Ammon's horn (tissue), 1 donor: ENCODE measurements around the gene DNM3.

Experiments used
- DNase-seq: peaks from one replicate; pipeline ENCODE4 v3.0.0-alpha.2; 2016; ENCODE audit warnings: low spot score

Gene DNM3

DNA sequence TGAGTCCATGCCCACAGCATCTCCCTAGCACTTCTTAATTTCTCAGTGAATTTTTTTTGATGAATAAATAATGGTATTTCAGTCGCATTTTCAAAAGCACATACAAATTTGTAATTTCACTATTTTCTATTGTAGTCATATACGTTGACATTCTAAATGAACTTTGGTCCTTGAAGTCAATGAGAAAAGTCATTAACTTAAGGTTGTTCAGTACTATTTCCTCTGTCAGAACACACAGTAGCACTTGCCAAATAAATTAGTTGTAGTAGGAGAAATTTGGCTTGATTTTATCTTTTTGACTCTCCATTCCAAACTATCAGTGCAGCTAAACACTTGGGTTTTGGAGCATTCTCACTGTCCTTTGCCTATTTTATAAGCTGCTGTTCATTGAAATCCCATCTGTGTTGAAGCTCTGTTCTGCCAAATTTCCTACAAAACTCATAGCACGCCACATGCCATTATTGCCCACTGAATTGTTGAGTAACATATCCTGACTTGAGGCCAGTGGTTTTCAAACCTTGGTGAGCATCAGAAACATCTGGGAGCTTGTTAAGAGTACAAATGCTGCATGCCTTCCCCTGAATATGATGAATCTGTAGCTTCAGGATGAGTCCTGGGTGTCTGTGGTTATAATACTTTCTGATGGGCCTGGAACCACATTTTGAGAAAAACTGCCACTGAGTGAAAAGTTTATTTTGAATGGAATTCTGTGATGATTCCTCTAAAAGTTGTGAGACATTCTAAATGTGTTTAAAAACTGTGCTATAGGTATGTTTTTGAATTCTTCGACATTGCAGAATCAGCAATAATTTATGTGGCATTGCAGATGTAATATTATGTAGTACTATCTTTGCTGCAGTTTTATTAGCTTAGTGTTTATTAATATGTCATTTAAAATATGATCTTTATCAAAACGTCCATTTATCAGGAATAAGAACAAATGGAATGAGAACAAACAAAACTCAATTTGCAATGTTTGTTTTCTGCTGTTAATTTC lies 78.9 kb downstream of the DNM3 start:
- peak; percentile 39 for DNase-seq

GRCh38 chr1:171922999-171923398 lies 81.7 kb downstream of the DNM3 start:
- DNase-seq: no peak

DNA sequence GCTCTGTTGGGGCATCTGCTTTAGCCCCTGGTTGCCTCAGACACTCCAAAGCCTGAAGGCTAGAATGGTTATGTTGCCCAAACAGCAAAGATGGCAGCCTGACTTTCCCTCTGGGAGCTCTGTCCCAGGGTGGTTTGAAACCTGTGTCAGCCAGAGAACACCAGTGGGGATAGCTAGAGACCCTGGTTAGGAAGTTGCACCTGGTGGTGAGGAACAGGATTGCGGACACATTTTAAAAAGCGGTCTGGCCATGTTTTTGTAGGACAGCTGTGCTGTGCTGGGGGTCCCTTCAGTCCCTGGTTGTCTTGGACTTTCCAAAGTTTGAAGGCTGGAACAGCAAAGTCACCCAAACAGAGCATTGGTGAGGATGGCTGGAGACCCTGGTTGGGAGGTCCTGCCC lies 87.8 kb downstream of the DNM3 start:
- no peak for DNase-seq

DNA sequence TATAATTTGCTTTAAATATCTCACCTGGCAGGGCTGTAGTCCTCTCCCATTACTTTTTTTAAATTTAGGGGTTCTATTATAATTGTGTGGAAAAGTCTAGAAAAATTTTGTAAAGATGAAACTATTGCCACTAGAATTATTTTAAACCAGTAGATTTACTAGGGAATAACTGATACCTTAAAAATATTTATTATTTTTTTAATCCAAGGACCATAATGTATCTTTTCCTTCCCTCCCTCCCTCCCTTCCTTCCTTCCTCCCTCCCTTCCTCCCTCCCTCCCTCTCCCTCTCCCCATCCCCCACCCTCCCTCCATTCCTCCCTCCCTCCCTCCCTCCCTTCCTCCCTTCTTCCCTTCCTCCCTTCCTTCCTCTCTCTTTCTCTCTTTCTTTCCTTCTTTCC lies 90.5 kb downstream of the DNM3 start:
- no peak for DNase-seq

DNA sequence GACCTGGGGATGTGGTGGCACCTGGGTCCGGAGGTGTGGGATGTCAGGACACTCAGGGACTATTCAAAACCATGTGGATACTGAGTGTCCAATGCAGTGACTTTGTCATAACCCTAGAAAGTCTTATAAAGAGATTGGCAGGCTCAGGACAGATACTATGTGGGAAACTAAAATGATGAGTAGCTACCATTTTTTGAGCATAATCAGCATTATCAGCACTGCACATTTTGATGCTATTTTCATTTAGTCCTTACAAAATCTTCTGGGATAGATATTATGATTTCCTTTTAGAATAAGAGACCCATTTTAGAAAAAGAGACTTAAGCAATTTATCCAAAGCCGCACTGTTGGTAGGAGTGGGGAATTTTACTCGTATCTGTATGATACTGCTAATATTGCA lies 93.4 kb downstream of the DNM3 start:
- no peak for DNase-seq

DNA sequence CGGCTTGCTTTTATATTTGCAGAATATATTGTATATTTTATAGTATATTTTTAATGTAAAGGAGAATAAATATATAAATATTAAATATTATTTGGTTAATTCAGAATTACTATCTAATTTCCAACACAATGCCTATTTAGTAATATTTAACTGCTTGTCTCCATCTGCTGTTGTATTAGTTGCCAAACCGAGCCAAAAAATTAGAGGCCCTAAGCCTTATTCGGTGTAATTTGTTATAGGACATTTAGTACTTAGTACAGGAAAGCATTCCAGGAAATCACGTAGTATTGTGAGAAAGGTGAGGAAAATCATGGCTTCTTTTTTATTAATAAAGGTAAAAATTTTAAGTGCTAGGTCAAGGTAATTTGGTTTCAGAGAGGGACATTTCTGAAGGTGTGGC lies 93.8 kb downstream of the DNM3 start:
- no peak for DNase-seq

- DNase-seq: no peak
Observed at GRCh38 chr1:171935664-171936063, 94.4 kb downstream of the DNM3 start.

GRCh38 chr1:171937938-171938337 lies 96.6 kb downstream of the DNM3 start:
- no peak for DNase-seq

DNA sequence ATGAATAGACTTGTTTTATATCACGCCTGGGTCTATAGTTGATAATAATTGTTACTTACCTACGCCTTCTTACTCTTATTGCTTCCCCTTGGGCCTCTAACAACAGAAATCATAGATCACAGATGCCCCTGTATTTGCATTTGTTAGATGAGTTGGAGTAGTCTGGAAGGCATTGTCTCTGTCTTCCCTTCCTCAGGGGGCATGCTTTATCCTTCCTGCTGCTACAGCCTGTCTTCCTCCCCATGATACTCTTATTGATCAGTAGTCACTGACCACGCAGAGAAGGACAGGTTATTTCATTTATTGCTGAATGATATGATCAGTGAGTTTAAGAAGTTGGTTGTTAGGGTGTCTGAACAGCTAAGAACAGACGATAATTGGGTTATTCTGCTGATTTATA lies 98.4 kb downstream of the DNM3 start:
- DNase-seq: no peak

DNA sequence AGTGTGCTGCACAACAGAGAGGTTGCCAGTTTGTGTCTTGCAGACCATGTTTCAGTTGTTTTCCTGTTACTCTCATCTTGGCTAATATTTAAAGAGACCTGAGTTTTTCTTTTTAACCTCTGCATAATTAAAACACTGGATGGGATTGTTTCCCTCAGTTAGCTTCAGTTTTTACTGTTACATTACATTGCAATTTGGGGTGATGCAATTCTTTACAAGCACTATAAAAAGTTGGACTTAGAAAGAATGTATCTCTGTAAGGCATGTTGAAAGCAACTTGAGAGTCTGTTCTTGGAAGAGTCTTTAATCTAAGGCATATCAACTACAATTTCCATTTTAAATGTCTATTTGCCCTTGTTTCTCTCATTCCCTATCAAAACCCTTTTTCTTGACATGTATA lies 99.1 kb downstream of the DNM3 start:
- no peak for DNase-seq

- no peak for DNase-seq
Observed at GRCh38 chr1:171941920-171942319, 100.6 kb downstream of the DNM3 start.

GRCh38 chr1:171943973-171944561 lies 102.8 kb downstream of the DNM3 start:
- no peak for DNase-seq

GRCh38 chr1:171948511-171948910 lies 107.2 kb downstream of the DNM3 start:
- no peak for DNase-seq

DNA sequence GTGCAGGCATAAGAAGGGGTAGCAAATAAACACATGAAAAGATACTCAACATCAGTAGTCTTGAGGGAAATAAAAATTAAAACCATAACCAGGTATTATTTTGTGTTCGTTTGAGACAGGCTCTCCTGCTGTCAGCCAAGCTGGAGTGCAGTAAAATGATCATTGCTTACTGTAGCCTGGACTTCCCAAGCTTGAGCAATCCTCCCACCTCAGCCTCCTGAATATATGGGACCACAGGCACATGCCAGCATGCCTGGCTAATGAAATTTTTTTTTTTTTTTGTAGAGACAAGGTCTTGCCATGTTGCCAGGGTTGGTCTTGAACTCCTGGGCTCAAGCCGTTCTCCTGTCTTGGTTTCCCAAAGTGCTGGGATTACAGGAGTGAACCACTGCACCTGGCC lies 108.0 kb downstream of the DNM3 start:
- DNase-seq: no peak

GRCh38 chr1:171953835-171954234 lies 112.5 kb downstream of the DNM3 start:
- DNase-seq: no peak

GRCh38 chr1:171954361-171954760 lies 113.1 kb downstream of the DNM3 start:
- DNase-seq: peak; percentile 10

DNA sequence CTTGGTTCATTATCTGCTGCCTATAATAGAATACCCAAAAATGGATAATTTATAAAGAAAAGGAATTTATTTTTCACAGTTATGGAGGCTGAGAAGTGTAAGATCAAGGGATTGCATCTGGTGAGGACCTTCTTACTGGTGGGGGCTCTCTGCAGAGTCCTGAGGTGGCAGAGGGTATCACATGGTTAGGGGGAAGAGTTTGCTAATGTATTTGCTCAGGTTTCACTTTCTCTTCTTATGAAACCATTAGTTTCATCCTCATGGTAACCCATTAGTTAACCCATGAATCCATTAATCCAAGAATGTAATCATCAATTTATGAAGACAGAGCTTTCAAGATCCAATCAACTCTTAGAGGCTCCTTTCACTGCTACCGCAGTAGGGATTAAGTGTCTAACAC lies 120.6 kb downstream of the DNM3 start:
- no peak for DNase-seq

GRCh38 chr1:171963762-171964161 lies 122.5 kb downstream of the DNM3 start:
- DNase-seq: no peak

- no peak for DNase-seq
Observed at GRCh38 chr1:171965777-171966176, 124.5 kb downstream of the DNM3 start.

DNA sequence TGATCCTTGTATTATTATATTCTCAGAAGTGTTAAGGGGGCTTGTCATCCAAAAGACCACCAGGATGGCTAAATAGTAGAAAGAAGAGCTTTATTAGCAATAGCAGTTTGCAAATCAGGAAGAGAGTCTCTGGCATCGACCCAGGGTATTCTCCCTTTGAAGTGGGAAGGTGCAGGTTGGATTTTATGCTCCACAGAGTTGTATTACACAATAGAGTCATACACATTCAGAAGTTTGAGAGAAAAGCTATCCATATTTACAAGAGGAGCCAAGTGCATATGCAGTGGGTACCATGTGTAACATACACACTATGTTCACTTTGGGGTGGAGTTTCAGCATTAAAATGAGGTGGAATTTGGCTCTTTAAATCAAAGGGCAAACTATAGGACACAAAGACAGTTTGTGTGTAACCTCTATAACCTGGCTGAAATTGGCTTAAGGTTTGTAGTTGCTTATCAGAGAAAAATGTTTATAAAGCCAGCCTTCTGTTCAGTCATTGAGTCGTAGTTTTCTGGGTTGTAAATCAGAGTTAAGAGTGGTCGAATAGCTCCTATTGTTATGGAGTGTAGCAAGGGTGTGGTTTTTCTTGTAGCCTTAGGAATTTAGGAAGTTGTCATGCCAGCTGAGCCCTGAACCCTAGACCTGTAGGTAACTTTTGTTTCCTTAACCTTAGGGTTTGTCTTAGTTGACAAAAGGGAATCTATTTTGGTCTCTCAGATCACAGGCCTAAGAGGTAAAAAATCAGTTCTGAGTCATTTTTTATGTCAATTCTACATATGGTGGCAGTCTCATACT lies 125.3 kb downstream of the DNM3 start:
- no peak for DNase-seq

DNA sequence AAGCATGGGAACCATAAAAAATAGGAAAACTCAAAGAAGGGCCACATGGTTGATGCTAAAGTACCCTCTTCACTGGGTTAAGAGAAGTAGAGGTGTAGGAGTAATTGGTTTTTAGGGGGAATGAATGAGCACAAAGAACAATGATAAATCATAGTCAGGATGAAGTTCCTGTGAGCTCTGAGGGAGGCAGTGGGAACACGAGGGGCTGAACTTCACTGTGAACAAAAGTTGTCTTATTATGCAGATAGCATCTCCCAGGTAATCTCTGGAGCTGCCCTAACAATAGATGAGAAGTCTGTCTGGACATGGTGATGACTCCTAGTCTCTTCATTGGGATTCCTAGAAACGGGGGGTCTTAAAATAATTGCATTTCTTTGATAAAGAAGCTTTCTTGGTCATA lies 127.9 kb downstream of the DNM3 start:
- no peak for DNase-seq

DNA sequence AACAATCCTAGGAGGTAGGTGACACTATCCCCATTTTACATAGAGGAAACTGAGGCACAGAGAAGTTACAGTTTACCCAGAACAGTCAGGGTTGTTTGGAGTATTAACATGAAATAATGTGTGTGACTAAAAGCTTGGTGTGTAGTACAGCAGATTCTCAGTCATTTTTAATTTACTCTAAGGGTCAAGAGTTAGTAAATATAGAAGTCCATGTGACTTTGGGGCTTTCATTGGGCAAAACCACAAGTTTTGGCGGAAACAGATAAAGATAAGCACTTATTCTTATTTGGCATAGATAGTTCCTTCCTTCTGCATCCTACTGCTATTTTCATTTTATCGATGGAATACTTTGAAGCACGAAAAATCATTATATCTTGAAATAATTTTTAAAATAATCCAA lies 128.5 kb downstream of the DNM3 start:
- DNase-seq: no peak

DNA sequence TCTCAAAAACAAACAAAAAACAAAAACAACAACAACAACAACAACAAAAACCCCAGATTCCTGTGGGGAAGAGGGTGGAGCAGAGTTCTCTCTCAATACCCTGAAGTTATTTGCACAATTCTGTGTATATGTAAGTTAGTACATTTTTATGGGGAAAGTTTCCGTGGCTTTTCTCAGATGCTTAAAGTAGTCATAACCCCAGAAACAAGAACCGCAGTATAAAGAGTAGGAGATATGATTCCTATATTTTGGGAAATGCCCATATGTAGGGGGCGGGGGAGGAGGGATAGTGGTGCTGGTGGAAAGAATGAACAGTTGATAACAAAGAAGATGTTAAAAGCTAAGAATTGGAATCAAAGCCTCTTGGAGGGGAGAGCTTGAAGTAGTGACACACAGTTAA lies 131.5 kb downstream of the DNM3 start:
- no peak for DNase-seq
